NCI-H1436 treated with DMSO at 0.1 percent for 48 hours (cell line): ENCODE measurements around the gene TARS2.

Experiments used
- DNase-seq: peaks from one replicate; lab custom pipeline; 2025; lab: John Stamatoyannopoulos, UW

The TARS2 gene

DNA sequence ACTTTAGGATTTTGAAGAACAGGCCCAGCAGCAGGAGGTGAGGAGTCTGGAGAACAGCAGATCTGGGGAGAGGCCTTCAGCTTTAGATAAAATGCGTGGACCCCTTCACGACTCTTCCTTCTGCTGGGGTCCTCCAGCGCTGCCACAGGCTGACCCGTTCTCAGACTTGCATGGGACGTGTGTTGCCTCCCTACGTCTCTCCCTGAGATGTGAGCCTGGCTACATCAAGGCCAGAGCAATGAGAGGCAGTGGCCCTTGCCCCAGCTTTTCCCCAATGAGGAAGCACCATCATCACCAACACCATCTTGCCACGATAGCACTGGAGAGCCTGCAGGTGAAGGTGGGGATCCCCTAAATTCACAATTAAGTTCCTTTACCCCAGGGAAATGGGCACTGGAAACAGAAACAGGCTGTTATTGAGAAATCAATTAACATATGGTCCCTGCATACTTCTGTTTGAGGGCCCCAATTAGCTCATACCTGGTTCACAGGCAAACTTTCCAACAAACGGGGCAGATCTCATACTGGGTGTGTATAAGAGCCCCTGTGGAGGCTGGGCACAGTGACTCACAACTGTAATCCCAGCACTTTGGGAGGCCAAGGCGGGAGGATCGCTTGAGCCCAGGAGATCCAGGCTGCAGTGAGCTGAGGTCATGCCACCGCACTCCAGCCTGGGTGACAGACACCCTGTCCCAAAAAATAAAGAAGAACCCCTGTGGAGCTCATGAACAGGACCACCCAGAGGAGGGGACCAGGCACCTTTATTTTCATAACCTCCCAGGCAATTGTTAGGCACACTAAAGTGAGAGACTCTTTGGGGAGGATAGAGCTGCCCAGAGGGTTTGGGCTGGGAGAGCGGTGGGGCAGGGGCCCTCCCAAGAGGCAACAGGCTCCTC, 49.9 kb downstream of the TARS2 start:
- DNase-seq: no peak

DNA sequence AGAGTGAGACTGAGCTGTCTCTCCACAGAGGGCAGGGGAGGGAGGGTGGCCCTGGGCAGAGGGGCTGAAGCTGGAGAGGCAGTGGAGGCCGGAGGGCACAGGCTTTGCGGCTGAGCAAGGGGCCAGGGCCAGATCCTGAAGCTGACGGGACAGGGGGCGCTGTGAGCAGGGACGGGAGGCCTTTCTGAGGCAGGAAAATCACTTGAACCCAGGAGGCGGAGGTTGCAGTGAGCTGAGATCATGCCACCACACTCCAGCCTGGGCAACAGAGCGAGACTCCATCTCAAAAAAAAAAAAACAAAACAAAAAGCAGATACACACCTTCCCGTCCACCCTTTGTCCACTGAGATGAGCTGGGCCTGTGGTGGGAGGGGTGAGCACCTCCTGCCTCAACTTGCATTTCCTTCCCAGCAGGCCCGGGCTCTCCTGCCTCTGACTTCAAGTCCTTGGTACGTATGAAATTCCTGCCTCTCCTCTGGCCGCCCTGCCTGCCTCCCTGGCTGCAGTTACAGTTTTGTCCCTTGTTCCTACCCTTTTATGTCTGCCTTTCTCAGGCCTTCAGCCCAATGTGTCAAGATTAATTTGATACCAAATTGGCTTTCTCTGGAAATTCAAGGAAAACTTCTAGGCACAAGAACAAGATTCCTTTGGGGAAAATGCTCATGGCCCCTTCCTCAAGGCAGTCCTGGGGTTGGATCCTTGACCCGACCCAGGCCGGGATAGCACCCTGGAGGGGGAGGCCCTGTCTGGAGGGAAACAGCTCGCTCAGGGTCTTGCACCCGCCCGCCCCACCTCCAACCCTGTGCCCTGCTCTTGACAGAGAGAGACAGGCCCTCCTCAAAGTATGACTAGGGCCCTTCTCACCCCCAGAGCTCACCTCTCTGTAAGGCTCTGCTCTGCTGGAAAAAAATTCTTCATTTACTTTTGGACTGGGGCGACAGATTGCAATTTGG, 50.8 kb downstream of the TARS2 start:
- no peak for DNase-seq

DNA sequence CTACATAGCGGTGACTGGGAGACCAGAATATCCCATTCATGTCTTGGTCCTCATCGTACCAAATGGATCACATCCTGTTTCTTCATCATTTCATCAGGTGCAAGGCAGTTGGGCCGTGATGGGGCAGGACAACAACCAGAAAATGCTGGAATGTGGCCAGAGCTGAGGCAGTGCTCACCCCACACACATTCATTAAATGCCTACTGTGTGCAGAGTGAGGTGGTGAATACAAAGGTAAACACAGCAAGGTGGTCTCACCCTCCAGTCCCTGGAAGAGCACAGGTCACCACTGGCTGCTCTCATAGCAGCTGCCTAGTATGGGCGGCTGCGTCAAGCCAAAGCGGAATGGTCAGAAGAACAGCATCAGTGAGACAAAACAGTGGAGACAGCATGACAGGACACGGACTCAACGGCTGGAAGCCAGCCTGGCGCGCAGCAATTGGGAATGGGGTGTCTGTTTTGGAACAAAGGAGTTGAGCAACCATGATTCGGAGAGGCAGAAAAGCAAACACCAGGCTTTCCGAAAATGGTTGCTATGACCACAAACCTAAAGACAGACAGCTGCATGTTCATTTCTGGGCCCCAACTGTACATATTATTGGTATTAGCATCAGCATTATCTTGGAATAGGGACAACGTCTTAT, 56.4 kb downstream of the TARS2 start:
- no peak for DNase-seq

DNA sequence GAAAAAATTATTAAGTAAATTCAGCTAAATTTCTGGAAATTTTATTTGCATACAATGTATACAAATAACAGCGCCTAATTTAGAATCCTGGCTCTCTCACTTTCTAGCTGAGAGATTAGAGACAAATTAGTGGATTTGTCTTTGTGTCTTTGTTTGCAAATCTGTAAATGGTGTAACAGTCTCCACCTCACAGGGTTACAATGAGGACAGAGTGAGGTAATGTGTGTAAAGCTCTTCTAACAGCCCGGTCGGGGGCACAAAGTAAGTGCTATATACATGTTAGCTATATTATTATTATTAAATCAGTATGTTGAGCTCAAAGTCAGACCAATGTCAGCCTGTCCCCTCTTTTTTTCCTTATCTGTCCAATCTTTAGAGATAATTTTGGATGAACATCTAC, 57.0 kb downstream of the TARS2 start:
- DNase-seq: no peak

DNA sequence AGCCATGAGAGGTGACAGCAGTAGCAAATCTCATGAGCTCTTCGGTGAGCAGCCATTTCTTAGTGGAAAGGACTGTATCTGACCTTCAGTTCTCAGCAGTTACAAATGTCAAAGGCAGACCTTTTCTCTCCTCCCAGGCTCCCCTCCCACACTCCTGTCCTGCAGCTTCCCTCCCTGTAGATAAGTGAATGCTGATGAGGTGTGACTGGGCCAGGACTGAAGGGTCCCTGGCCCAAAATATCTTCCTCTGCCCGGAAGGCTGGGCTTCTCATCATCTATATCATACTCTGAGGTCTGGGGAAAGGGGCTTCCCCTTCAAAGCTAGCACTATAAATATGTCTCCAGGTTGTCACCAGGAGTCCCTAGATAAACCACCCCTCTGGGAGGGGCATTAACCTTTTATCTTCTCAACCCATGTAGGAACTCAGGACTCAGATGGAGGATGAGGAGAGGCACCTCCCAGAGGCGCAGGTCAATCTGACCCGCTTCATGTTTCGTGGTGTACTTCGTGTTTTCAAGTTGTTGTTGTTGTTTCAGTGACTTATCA, 58.3 kb downstream of the TARS2 start:
- no peak for DNase-seq

DNA sequence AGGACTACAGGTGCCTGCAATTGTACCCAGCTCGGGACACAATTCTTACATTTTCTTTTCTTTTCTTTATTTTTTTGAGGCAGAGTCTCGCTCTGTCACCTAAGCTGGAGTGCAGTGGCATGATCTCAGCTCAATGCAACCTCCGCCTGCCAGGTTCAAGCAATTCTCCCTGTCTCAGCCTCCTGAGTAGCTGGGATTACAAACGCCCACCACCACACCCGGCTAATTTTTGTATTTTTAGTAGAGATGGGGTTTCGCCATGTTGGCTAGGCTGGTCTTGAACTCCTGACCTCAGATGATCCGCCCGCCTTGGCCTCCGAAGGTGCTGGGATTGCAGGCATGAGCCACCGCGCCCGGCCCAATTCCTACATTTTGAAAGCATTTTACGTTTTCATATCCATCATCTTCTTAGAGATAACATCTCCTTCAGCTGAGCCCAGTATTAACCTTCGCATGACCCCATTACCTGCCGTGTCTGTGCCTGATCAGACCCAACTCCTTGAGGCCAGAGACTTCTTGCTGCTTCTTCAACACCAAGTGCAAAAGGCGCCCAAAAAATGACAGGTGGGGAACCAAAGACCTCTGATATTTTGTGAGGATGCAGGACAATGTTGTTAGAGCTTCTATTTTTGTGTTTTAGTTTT, 59.2 kb downstream of the TARS2 start:
- DNase-seq: no peak

DNA sequence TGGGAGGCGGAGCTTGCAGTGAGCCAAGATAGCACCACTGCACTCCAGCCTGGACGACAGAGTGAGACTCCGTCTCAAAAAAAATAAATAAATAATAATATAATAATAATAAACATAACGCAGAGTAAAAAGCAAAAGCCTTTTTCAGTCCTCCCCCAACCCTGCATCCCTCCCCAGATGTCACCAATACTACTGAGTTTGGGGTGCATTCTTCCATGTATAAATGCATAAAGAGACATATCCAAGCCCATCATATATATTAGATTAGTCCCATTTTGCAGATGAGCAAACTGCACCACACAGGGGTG, 61.1 kb downstream of the TARS2 start:
- no peak for DNase-seq

DNA sequence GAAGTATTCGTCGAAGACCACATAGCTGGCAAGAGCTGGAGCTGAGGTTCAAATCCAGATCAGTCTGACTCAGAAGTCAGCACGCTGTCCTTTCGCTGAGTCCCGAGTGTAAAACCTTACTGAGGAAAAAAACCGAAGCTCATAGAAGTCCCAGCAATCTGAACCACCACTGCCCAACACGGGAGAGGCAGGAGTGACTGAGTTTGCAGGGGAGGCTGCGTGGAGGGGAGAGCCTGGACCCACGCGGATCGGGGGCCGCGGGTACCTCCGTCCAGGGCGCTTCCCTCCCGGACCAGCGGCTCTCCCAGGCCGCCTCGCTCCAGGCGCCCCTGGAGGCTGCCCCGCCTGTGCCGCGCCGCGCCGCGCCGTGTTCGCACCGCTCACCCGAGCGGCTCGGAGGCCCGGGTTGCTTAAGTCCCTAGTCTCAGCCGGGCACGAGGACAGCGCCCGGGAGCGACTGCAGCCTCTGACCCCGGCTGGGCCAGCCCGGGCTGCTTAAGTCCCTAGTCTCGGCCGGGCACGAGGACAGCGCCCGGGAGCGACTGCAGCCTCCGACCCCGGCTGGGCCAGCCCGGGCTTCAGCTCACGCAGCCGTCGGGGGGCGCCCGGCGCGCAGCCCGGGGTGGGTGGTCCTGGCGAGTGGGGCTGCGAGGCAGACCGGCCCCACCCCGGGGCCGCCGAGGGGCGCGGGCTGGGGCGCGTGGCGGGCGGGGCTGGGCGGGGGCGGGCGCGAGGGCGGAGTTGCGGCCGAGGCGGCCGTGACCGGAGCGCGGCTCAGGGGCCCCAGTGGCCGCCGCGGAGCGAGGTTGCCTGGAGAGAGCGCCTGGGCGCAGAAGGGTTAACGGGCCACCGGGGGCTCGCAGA, 61.6 kb downstream of the TARS2 start, which contains the start of gene ADAMTSL4:
ADAMTSL4 (plus strand) TSS at position 777 of the 864 bp plus-strand sequence. CDS start 2,881 bp downstream, outside the sequence.
- DNase-seq: no peak

DNA sequence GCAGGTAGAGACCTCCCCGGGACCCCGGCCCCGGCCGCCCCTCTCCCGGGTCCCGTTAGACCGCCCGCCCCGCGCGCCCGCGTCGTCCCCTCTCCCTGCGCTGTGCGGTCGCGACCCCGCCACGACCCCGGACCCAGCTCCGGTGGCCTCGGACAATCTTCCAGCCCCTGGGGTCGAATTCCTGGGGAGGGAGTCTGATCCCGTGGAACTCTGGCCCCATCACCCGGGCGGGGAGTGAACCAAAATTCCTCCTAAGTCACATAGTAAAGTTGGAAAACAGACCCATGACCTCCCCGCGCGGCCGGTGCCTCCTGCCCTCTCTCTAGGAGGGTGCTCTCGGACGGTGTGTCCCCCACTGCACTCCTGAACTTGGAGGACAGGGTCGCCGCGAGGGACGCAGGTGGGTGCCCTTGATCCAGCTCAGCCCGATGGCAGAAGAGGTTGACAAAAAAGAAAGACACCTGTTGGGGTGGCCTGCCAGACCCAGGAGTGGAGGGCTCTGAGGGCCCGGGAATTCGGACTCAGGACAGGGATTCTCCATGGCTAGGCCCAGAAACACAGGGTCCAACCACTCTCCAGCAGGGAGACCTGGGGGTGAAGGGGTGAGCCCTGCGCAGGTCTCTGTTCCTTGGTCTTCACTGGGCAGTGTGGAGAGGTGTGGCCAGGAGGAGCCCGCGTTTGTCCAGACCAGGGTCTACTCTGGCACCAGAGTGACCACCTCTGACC, 62.4 kb downstream of the TARS2 start:
- DNase-seq: no peak

DNA sequence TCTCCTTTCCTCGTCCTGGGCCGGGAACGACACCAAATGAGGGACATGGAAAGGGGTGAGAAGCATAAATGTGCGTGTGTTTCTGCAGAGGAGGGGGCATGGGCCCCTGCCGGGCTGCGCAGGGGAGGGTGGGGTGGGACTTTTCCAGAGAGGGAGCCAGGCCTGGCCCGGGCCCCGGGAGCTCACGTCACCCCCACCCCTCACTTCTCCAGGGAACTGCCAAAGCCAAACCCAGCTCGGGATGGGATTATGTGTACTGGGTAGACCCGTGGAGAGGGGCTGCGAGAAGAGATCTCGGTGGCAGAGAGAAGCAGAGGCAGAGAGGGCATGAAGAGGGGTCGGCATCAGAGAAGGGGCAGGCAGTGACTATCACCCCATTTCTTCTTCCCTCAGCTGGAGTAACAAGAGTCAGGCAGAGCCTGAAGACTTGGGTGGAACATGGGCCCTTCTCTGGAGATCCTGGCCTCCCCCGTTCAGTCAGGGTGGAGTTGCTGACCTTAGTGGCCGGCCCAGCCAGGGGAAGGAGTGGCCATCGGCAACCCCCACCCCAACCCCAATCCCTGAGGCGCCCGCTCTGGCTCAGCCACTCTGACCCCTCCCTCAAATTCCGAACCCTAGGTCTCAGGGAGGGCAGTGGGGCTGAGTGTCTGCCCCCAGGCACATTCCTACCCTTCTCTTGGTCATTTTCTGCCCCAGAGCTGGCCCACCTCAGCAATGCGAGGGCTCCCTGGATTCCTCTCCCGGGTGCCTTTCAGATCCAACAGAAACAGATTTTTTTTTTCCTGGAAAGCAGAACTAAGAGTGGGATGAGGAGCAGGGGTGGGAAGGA, 63.2 kb downstream of the TARS2 start:
- no peak for DNase-seq

DNA sequence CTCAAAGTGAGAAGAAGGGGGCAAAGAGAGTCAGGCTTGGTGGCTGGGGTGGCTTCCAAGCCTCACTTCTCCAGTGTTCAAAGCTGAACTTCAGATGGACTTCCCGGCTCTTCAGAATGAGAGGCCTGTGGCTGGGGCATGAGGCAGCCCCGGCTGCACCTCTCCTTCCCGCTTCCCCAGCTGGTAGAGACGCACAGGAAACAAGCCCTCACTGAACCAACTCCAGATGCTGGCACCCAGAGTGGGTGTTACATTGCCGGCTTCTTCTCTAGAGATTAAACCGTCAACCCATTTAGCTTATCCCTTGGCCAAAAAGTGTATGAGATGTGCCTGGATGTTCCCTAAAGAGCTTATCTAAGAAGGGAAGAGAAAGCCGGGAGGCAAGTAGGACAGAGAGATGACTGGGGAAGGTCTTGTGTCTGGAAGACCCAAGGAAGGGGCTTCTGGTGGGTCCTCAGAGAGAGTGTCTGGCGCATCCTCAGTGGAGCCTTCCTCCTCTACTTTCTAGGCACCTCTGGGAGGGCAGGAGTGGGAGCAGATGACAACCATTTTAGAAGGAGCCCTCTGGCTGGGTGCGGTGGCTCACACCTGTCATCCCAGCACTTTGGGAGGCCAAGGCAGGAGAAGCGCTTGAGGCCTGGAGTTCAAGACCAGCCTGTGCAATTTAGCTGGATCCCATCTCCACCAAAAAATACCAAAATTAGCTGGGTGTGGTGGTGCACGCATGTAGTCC, 64.0 kb downstream of the TARS2 start:
- DNase-seq: no peak

DNA sequence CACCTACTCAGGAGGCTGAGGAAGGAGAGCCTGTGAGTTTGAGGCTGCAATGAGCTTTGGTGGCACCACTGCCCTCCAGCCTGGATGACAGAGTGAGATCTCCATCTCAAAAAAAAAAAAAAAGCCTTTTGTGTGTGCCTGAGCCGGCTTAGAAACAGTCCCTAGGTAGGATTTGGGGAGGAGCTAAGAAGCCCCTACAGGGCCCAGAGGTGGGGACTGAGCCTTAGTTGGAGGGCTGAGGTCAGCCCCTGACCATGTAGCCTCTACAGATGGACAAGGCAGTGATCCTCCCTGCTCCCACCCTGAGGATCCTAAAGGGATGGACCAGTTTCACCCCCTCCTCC, 64.5 kb downstream of the TARS2 start:
- DNase-seq: no peak

DNA sequence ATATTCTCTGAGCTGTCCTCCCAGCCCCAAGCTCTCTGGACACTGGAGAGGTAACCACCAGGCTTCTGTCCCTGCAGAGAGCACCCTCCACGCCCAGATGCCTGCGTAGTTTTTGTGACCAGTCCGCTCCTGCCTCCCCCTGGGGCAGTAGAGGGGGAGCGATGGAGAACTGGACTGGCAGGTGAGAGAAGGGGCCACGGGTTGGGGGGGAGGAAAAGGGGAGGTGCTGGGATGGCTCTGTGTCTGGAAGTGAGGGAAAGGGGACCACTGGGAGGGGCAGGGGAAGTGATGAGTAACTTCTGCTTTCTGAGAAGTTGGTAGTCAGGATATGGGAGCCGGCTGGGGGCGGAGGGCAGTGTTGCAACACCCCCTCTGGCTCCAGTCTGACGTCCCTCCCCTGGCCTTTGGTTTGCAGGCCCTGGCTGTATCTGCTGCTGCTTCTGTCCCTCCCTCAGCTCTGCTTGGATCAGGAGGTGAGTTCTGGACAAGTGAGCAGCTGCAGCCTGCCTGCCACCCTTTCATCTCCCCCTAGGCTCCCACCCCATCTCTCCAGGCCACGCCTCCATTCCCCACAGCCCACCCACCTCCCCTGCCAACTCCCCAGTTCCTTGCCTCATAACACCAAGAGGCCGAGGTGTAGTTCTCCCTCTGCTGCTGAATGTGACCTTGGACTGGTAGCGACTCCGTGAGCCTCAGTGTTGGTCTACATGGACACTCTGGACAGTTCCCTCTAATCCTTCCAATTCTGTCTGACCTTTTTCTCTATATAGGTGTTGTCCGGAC, 65.1 kb downstream of the TARS2 start:
- no peak for DNase-seq

DNA sequence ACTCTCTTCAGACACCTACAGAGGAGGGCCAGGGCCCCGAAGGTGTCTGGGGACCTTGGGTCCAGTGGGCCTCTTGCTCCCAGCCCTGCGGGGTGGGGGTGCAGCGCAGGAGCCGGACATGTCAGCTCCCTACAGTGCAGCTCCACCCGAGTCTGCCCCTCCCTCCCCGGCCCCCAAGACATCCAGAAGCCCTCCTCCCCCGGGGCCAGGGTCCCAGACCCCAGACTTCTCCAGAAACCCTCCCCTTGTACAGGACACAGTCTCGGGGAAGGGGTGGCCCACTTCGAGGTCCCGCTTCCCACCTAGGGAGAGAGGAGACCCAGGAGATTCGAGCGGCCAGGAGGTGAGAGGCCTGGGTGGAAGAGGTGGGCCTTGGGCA, 65.7 kb downstream of the TARS2 start:
- no peak for DNase-seq

DNA sequence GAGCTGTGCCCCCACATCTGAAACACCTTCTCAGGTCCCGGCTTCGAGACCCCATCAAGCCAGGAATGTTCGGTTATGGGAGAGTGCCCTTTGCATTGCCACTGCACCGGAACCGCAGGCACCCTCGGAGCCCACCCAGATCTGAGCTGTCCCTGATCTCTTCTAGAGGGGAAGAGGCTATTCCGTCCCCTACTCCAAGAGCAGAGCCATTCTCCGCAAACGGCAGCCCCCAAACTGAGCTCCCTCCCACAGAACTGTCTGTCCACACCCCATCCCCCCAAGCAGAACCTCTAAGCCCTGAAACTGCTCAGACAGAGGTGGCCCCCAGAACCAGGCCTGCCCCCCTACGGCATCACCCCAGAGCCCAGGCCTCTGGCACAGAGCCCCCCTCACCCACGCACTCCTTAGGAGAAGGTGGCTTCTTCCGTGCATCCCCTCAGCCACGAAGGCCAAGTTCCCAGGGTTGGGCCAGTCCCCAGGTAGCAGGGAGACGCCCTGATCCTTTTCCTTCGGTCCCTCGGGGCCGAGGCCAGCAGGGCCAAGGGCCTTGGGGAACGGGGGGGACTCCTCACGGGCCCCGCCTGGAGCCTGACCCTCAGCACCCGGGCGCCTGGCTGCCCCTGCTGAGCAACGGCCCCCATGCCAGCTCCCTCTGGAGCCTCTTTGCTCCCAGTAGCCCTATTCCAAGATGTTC, 66.3 kb downstream of the TARS2 start:
- DNase-seq: no peak

DNA sequence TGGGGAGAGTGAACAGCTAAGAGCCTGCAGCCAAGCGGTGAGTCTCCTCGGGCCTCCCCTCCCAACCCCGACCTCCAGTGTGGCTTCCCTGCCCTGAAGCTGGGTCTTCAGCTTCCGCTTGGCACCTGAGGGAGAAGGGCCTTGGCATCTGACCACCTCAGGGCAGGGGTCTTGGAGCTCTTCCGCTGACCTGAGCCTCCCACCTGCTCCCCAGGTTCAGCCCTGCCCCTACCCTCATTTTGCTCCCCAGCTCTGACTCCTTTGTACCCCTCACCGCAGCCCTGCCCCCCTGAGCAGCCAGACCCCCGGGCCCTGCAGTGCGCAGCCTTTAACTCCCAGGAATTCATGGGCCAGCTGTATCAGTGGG, 66.8 kb downstream of the TARS2 start:
- no peak for DNase-seq
